GM21717 (cell line): ENCODE results near the gene HOXA1.

Experiments used
- ATAC-seq: cut with Tn5 transposase; IDR thresholded peaks from one replicate; pipeline ENCODE4 v1.9.1; 2021; ENCODE audit warnings: mild to moderate bottlenecking, moderate library complexity; ENCODE audit not compliant: unreplicated experiment

Gene HOXA1

DNA sequence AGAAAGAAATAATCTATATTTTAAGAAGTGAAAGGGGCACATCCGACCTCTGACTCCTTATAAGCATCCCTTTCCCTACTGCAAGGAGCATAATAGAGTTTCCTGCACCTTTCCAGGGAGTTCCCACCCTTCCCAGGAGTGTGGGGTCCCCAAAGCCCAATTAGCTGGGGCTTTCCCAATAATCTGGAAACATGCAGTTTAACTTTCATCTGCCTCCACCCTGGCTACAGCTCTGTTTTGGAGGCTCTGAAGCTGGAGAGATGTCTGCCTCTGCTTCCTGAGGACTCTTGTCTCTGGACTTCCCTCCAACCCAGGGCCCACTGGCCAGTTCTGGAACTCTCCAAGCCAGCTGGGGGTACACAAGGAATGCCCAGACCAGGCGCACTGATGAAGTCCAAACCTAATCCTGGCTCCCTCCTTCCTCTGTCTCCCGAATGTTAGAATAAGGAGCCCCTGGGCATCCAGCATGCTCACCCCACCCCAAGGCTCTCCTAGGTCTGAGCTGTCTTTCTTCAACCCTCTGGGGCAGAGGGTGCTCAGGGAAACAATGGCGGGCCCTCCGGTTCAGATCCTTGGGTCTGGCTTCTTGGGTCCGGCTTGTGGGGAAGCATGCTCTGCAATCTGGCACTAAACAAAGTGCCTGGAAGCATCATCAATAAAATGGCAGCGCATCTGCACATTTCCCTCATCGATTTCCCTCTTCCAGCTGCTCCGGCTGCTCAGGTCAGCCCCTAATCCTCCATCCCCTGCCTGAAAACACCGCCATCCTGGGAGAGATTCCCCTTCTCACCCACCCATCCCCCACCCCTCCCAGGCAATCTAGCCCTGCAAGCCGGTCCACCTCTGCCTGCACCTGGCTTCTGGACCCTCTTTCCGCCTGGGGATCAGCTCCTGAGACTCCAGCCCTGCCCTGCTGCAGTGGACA is 21.4 kb upstream of the HOXA1 start:
- no peak for ATAC-seq

DNA sequence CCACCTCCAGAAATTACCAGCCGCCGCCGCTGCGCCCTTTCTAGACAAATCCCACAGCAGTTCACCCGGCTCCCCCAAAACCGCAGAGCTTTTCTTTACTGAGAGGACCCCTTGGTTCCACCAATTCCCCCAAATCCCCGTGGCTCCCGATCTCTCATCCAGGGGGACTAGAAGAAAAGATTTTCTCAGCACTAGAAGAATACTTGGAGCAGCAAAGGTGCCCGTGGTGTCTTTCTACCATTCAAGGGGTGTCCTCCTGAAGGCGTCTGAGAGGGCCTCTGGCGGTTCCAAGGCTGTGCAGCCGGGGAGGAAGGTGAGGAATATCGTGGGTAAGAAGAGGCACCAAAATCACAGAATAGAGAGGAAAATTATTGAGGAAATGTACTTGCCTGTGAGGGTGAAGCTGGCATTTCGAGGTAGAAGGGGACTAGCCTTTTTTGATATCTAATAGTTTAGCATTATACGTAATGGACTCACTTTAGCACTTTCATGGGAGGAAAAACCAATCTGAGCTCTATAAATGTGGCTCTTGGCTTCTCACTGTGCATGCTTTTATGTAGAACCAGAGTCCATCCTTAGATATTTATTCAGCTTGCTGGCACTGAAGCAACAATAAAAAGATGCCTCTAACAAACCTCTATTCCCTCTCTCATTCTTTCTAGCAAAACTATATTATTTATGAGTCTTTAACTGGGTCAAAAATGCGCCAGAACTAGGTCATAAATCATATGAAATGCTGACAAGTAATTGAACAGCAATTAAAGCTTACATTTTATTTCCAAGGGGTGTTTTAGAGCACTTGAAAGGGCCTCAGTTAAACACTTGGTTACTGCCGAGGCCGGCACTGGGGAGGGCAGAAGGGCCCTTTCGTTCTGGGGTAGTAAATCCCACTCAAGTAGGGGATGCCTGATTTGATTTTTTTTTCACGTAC is 20.5 kb upstream of the HOXA1 start:
- no peak for ATAC-seq

DNA sequence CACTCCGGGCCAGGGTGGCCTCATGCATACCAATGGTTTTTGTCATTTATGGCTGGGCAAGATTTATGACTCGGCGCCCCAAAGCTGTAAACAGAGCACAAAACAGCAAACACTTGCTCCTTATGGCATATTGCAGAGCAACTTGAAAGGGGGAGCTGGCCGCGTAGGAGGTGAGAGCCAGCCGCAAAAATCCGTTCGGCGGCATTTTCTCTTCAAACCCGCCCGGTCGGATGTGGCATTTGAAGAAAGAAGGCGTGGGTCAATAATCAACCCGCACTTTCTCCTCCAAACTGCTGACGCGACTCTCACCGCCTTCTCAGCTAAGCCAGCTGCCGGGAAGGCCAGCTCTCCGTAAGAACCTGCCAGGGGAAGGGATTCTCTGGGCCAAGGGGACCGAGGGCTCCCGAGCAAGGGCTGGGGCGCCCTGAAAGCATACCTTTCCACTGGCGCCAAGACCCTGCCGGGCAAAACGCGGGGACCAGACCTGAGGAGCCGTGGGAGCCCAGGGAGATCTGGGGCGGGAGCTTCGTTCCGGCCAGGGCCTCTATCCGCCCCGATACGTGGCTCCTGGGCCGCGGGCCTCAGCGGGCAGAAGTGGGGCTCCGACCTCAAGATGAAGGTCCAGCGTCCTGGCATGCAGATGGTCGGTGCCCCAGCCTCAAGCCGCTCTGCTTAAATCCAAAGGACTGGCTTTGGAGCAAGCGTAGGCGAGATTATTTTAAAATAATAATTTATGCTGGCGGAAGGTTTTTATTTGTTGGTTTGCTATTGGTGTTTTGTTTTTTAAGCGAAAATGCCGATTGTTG is 19.6 kb upstream of the HOXA1 start:
- no peak for ATAC-seq

DNA sequence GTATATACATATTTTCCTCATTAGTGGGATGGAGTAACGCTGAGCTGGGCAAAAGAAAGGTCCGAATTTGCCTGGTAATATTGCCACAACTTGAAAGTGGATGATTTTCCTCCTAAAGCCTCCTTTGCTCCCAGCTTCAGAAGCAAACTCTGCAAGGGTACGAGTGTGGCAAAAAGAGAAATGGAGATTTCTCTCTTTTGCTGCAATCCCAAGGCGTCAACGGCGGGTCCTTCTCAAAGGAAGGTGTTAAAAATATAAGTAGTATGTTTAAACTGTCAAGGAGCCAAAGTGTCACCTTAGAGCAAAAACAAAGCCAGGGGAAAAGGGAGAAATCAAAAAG is 19.1 kb upstream of the HOXA1 start:
- ATAC-seq, result no peak

DNA sequence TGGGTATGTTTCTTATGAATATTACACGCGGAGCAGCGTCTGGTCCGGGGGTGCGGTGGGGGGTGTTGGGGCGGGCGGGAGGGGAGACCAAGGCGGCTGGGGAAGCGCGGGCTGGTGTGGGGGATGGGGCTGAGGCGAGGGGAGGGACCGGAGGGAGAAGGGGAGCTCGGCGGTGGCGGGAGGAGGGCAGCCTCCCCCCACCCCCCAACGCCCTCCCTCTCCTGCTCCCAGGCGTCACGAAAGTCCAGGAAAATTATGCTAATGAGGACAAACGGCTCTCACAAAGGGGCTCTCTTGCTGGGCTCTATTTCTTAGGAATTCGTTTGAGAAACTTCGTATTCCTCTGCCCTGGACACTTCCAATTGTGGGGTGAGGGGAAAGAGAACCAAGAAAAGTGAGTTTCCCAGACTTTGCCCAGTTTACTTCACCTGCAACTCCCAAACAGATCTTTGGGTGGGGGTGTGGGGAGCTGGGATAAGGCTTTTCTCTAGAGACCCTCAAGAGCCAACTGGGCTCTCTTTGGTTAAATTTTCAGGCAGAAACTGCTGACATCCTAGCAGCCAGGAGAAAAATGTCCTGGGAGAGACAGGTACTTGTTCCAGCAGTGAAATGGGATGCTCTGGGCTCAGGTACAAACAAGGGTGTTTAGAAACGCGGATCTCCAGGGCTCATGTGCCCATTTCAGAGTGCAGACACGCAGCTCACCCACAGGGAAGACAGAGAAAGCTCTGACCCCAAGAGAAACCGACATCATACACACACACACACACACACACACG is 18.4 kb upstream of the HOXA1 start:
- no peak for ATAC-seq

DNA sequence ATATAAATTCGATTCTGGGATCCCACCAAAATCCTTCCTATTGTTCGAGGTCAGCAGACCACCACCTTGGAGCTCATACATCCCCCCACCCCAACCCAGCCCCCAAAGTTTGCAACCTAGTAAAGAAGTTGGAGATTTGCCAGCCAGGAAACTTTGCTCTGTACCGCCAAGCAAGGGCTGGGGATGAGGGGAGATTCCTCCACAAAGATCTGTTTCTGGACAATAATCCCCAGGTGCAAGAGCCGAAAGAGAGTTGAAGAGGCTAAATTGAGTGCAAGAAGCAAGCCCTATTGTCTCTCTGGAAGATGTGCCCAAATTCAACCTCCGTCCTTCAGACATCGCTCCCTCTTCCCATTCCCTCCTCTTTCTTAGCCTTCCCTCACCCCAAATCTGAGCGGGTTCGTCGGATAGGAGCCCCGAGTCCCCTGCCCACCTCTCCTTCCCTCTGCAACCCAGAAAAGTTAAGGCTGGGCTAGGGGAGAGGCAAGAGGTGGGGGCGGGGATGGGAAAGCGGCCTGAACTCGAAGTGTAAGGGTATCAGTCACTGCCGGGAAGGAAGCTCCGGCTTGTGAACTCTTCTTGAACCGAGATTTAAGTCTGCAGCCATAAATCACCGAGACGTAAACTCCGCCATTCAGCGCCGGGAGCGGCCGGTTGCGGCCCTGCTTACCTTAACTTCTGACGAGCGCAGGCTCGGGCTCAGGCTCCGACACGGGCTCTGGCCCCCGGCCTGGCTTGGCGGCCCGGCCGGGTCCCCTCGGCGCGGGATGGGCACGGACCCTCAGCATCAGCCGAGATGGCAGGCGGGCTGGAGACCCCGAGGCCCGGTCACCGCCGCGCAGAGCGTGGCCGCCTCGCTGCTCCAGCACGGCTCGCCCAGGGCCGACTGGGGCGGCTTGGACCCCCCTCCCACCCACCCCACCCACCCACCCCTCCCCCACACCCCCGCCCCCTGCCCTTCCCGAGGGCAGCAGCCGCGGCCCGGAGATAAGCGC is 17.5 kb upstream of the HOXA1 start:
- no peak for ATAC-seq

DNA sequence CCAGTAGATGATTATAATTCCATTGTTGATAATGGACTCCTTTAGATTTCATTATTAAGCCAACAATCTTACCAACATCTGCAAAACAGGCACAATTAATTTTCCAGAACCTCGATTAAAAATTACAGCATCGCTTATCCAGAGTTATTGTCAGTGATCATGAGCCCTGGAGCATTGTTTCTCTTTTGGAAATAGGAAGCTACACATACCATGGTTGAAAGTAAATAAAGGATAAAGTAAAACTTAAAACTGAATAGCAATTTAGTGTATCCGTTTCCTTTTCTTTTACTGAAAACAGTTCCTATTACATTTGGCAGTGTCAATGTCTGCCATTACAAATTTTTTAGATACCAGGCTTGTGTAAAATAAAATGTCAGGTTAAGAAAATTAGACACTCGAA is 16.6 kb upstream of the HOXA1 start:
- ATAC-seq, result no peak

DNA sequence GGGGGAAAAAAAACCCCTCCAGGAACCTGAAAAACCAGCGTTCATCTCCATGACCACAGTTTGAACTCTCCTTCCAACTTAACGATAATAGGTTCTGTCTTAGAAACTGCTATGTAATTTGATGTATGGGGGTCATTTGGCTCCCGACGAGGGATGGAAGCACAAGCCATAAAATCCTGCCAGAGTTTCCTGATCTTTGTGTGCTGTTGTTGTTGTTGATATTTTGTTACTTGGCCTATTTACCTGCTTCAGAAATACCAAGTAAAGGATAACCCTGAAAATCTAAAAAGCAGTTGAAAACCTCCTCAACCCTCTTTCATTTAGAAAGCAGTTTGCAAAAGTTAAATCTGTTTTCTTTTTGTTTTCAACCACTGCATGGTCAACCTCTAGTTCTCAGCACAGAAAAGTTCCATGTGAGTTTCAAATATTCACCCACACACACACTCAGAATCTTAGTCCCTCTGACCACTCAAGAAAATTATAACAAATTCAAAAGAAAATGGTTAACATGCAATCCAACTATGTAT is 16.0 kb upstream of the HOXA1 start:
- no peak for ATAC-seq

DNA sequence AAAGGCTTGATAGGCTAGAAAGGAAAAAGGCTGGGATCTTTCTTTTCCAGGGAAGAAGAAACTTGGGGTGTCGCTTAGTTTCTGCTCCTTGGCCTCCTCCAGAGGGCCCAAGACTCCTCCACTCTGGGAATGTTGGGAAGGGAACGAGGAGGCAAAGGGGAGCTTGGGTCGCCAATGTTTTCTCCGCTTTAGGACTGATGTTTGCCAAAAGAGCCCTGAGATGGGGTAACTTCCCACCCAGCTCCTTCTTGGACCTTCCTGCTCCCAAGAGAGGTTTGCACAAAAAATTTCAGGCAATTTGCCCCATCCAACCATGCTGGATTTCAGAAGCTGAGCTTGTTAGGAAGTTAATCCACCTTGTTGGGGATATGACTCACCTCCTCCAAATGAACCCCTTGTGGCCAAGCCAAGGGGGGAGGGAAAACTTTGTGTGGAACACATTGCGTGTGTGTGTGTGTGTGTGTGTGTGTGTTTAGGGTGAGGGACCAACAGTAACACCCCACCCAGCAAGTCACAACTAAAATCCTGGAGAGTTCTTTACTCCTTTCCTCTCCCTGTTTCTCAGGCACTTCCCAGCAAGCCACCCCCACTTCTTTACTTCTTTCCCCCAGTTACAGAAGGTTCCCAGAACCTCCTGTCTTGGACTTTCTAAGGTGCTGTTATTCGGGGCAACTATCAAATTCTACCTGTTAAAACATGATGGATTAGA is 15.4 kb upstream of the HOXA1 start:
- no peak for ATAC-seq

DNA sequence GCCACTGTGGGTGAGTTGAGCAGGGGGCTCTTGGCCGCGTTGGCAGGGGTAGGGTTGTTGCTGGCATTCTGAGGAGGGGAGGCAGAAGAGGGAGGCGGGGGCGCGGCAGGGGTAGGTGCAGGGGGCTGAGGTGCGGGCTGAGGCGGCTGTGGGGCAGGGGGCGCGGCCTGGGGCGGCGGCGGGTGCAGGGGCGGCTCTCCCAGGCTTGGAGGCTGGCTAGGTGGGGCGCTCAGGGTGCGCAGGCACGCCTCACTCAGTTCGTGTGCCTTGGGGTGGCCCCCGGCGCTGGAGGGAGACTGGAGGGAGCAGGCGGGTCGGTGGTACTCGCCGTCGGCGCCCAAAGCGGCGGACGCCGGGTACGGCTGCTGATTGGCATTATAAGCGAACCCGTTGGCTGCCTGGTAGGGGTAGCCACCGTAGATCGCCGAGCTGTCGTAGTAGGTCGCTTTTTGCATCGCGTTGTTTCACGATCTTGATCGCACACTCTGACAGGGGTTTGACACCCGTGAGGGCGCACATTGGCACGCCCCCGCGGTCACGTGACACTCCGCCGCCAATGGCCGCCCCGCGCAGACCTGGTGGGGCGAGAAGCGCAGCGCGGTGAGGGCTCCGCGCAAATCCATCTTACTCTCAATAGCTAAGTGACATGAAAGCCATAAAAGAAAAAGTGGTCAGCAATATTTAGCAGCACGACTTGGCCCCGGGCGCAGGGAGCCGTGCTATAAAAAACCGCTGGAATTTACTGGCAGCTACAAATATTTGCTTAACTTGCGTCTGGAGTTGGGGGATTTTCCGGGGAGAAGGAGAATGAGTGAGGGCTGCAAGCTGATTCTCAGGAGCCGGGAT is 14.6 kb upstream of the HOXA1 start:
- no peak for ATAC-seq

DNA sequence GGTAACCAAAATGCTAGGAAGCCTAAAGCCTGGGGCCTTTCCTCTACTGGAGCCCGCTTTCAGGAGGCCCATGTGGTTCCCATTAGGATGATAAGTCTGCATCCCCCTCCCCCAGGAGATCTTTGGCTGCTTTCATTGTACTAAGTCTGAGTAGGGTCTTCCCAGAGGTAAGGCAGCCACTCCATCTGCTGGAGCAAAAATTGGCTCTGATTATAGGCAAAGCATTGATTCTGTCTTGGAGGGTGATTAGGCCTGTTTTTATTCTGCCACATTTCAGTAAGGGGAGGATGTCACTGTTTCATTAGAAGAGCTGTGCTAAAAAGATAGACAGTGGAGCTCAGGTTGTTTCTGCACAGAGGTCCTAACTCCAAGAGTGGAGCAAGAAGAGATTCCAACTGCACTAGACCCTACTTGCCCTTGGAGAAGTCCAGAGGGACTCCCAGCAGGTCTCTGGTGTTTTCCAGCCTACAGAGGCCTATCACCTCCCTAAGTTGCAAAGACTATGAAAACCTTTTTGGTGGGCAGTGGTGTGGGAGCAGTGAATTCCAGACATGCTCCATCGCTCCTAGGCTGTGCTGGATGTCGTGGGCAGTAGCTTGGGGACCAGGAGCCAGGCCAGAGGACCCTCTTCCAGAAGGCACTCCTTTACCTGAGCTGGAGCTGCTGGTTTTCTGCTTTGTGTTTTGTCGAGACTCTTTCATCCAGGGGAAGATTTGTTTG is 13.8 kb upstream of the HOXA1 start:
- no peak for ATAC-seq

DNA sequence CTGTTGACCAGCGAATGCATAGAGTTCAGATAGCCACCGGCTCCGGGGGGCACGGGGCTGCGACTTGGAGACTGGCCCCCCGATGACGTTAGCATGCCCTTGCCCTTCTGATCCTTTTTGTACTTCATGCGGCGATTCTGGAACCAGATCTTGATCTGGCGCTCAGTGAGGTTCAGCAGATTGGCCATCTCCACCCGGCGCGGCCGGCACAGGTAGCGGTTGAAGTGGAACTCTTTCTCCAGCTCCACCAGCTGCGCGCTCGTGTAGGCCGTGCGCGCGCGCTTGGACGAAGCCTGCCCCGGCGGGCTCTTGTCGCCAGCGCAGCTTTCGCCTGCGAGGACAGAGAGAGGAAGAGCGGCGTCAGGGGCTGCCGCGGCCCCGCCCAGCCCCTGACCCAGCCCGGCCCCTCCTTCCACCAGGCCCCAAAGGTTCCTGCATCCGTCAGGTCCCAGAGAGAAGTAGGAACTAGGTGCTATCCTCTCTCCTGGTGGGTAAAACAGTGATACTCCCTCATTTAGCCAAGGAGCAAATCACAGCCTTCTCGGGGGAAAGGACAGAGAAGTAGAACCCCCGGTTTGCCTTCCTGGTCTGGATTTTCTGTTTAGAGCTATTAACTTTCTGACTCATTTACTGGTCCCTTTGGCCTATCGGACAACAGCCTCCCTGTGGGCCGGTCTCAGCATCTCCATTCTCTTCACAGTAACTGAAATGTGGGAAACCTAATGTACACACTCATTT is 12.8 kb upstream of the HOXA1 start:
- ATAC-seq, result no peak

DNA sequence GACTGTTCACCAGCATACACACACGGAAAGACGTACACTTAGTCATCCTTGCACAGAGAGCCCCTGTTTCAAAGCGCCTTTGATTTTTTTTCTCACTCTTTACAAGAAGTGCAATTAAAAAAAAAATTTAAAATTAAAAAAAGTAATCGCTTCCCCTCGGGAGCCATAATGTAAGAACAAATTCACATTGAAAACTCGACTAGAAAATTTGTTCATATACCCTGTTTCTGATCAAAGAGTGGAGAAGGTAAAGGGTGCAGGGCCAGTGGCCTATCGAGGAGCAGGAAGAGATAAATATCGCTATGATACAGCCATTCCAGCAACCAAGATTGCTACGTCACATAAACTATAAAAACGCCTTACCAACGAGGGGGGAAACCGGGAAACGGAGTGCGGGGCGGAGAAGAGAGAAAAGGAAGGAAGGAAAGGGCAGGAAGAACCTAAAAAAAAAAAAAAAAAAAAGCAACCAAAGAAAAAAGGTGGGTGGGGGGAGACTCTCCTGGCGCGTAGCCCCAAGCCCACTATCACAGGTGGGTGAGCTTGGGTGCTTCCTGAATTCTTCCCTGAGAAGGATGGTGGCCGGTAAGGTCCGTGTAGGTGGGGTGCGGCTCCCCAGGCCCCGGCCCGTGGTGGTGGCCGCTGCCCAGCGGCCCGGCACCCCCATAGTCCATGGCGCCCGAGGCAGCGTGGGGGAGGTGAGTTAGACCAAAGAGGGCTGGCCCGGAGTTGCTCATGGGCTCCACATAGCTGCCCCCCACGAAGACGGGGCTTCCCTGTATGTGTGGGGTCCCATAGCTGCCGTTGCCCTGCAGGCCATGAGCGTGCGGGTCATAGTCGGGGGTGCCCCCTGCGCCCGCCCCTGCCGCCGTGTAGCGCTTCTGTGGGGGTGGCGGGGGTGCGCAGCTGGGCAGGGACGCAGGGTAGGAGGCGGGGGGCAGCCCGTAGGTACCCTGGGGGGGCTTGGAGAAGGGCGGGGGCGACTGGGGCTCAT is 11.9 kb upstream of the HOXA1 start:
- ATAC-seq, result no peak

DNA sequence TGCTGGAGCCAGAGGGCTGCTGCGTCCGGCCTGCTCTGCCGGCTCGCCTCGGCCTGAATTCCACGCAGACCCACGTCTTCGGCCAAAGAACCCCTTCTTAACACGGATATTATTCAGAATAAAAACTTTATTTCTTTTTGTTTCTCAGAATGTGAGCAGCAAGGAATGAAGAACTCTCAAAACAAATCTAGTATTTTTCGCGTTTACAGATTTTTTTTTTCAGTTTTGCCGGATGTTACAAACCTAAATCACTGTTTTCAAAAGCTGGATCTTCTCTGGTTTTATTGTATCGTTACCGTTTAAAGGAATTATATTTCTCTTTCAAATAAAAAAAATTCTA is 11.1 kb upstream of the HOXA1 start:
- ATAC-seq, result no peak
